Measurements from ENCODE around the gene EYA3.

The EYA3 gene

DNA sequence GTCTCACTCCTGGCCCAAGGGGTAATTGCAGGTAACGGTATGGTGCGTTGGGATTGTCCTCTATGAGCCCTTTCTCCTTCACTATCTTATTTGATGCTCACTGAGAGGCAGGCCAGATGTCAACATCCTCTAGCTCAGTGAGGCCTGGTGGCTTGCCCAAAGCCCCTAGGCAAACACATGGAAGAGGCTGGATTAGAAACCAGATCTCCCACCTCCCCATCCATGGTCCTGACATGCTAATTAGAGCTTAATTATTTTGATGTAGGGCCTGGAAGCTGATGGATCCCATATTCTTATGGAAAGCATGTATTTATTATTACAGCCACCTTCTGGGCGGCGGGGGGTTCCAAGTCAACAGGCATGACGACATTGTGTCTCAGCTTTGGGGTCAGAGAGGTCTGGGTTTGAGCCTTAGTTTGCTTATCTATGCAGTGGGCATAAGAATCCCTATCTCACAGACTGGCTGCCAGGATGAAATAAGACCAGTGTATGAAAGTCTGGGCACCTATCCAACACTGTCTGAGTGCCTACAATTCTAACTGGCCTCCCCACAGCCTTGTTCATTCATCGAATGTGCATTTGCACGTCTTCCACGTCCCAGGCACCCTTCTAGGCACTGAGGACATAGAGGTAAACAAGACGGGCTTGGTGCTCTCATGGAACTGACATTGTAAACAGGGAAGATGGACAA is 147.4 kb downstream of the EYA3 start:
- TF ChIP-seq, protein P1, sequence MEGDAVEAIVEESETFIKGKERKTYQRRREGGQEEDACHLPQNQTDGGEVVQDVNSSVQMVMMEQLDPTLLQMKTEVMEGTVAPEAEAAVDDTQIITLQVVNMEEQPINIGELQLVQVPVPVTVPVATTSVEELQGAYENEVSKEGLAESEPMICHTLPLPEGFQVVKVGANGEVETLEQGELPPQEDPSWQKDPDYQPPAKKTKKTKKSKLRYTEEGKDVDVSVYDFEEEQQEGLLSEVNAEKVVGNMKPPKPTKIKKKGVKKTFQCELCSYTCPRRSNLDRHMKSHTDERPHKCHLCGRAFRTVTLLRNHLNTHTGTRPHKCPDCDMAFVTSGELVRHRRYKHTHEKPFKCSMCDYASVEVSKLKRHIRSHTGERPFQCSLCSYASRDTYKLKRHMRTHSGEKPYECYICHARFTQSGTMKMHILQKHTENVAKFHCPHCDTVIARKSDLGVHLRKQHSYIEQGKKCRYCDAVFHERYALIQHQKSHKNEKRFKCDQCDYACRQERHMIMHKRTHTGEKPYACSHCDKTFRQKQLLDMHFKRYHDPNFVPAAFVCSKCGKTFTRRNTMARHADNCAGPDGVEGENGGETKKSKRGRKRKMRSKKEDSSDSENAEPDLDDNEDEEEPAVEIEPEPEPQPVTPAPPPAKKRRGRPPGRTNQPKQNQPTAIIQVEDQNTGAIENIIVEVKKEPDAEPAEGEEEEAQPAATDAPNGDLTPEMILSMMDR (IDR thresholded peaks at IDR 0.05; ENCODE audit: borderline replicate concordance, control extremely low read depth, extremely low read depth, insufficient read depth, missing control alignments), result no peak
- DNase-seq (ENCODE audit: low spot score), result no peak
- in situ Hi-C loops (cut with MboI; ENCODE audit: low sequenced_read_pairs, unreplicated experiment), result no loop called here

DNA sequence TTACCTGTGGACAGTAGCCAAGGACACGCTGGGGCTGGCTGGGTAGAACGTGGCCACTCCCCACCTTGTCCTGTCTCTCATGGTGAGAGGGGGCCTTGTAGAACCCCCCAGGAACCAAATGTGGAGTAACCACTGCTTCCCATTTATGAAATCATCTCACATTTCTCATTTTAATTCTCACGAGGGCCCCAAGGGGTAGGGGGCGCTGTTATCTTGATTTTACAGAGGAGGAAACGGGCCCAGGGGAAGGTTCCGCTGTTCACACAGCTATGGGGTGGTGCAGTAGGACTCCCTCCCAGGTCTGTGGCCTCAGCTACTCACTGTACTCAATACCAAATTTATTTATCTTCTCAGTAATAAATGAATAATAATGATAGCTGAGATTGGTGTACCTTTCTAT is 148.1 kb downstream of the EYA3 start:
- TF ChIP-seq, protein P1 (IDR thresholded peaks at IDR 0.05; ENCODE audit: borderline replicate concordance, control extremely low read depth, extremely low read depth, insufficient read depth, missing control alignments), result peak; percentile 33
- peak; percentile 74 for DNase-seq (ENCODE audit: low spot score)
- in situ Hi-C loops (cut with MboI; ENCODE audit: low sequenced_read_pairs, unreplicated experiment), result no loop called here

DNA sequence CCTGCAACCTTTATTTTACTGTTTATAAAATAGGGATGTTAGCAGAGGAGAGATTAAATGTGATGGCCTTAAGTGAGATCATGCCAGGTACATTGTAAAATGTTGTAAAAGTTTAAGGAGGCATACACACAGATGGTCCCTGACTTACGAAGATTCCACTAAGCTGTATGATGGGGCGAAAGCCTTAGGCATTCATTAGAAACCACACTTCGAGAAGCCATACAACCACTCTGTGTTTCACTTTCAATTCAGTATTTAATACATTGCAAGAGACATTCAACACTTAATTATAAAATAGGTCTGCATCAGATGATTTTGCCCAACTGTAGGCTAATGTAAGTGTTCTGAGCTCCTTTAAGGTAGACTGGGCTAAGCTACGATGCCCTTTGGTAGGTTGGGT is 149.9 kb downstream of the EYA3 start:
- in situ Hi-C loops (cut with MboI; ENCODE audit: low sequenced_read_pairs, unreplicated experiment), result no loop called here
- no peak for DNase-seq (ENCODE audit: low spot score)

DNA sequence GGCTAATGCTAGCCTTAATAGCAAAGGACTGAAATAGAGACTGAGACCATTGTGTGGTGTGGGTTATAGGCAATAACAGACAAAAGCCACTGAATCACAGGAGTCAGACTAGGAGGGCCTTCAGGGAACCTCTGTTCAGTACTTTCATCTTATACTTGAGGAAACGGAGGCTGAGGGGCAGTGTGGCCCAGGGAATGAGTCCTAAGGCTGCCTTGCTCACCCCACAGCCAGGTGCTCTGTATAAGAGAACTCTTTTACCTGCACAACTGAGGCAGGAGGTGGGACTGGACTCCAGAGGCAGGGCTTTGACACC is 150.9 kb downstream of the EYA3 start:
- in situ Hi-C loops (cut with MboI; ENCODE audit: low sequenced_read_pairs, unreplicated experiment), result no loop called here
- no peak for DNase-seq (ENCODE audit: low spot score)
- TF ChIP-seq, protein P1 (IDR thresholded peaks at IDR 0.05; ENCODE audit: borderline replicate concordance, control extremely low read depth, extremely low read depth, insufficient read depth, missing control alignments), result no peak

More for the DNA sequence above, 149.9 kb downstream of the EYA3 start:
- TF ChIP-seq, protein P1 (IDR thresholded peaks at IDR 0.05; ENCODE audit: borderline replicate concordance, control extremely low read depth, extremely low read depth, insufficient read depth, missing control alignments), result no peak

DNA sequence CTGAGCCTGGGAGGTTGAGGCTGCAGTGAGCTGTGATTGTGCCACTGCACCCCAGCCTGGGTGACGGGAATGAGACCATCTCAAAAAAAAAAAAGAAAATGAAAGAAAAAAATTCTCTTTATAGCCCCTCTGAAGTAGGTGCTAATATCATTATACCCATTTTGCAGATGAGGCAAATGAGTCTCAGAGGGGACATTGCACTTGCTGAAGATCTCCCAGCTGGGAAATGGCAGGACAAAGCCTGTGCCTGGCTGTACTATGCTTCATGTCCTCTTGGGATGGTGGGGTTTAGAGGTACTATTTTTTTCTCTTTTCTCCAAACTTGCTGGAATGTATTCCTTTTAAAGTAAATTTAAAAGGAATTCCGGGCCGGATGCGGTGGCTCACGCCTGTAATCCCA is 152.0 kb downstream of the EYA3 start:
- TF ChIP-seq, protein P1 (IDR thresholded peaks at IDR 0.05; ENCODE audit: borderline replicate concordance, control extremely low read depth, extremely low read depth, insufficient read depth, missing control alignments), result no peak
- in situ Hi-C loops (cut with MboI; ENCODE audit: low sequenced_read_pairs, unreplicated experiment), result no loop called here
- DNase-seq (ENCODE audit: low spot score), result no peak

DNA sequence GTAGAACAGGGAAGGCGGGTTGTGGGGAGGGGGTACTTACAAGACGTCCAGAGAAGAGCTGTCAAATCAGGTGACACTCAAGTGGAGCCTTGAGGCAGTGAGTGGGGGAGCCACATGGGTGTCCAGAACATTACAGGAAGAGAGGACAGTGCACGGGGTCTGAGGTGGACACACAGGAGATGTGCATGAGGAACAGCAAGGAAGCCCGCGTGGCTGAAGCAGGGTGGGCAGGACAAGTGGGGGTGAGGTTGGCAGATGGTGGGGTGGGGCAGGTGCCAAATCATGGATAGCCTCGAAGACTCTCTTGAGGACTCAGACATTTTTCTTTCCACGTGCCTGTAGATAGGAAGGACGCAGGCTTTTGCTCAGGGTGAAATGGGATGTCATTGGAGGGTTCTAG is 152.7 kb downstream of the EYA3 start:
- TF ChIP-seq, protein P1 (IDR thresholded peaks at IDR 0.05; ENCODE audit: borderline replicate concordance, control extremely low read depth, extremely low read depth, insufficient read depth, missing control alignments), result no peak

More for the DNA sequence above, 152.7 kb downstream of the EYA3 start:
- in situ Hi-C loops (cut with MboI; ENCODE audit: low sequenced_read_pairs, unreplicated experiment), result no loop called here
- no peak for DNase-seq (ENCODE audit: low spot score)

Data from GM13976 (cell line).